HepG2 (cell line): ENCODE results near the gene MTFR1L. TPM values are rescaled to one million over a fixed set of nuclear protein-coding genes. Genes with fewer than 3 reads are reported as not detected.

Experiments used
- CBX5 ChIP-seq: sonication (generic); formaldehyde crosslinking; IDR thresholded peaks from 2 replicates; pipeline ENCODE4 v1.4.0; 2020; ENCODE audit warnings: missing genetic modification reagents, borderline replicate concordance
- FOSL2 ChIP-seq: sonication (generic); formaldehyde crosslinking; IDR thresholded peaks from 2 replicates; pipeline ENCODE4 v1.4.0; 2020; ENCODE audit warnings: missing genetic modification reagents
- FOXK2 ChIP-seq: fragments of 450-650 bp; IDR thresholded peaks from 2 replicates; pipeline ENCODE4 v1.6.1; 2016
- HNF4A ChIP-seq: sonication (generic); formaldehyde crosslinking; IDR thresholded peaks from 2 replicates; pipeline ENCODE4 v1.4.0; 2020; ENCODE audit warnings: missing genetic modification reagents
- IRX3 ChIP-seq: sonication (generic); formaldehyde crosslinking; IDR thresholded peaks from 2 replicates; pipeline ENCODE4 v1.8.1; 2023; ENCODE audit warnings: mild to moderate bottlenecking, low read depth, missing genetic modification reagents, borderline replicate concordance
- ISX ChIP-seq: sonication (generic); formaldehyde crosslinking; conservative IDR thresholded peaks from 2 replicates; pipeline ENCODE4 v1.5.0; 2020; ENCODE audit warnings: missing genetic modification reagents
- KDM1A ChIP-seq: IDR thresholded peaks from 2 replicates; pipeline ENCODE4 v1.6.1; 2016; ENCODE audit warnings: missing compliant biosample characterization
- KLF11 ChIP-seq: IDR thresholded peaks from 2 replicates; pipeline ENCODE4 v1.6.1; 2016; ENCODE audit warnings: missing compliant biosample characterization
- MBD4 ChIP-seq: IDR thresholded peaks from 2 replicates; pipeline ENCODE4 v1.6.1; 2012; ENCODE audit warnings: low read length, inconsistent platforms, borderline replicate concordance
- MXD4 ChIP-seq: IDR thresholded peaks from 2 replicates; pipeline ENCODE4 v1.6.1; 2016; ENCODE audit warnings: mild to moderate bottlenecking, missing biosample characterization, missing genetic modification reagents
- NFE2L2 ChIP-seq: fragments of 150-350 bp; IDR thresholded peaks from 2 replicates; pipeline ENCODE4 v1.6.1; 2014; ENCODE audit warnings: low read length
- POLR2AphosphoS2 ChIP-seq: IDR thresholded peaks from 2 replicates; pipeline ENCODE4 v1.6.1; 2011; ENCODE audit warnings: low read depth, low read length, improper control_type of control experiment
- SATB2 ChIP-seq: sonication (generic); formaldehyde crosslinking; IDR thresholded peaks from 2 replicates; pipeline ENCODE4 v1.5.0; 2020; ENCODE audit warnings: missing genetic modification reagents
- SIN3A ChIP-seq: IDR thresholded peaks from 2 replicates; pipeline ENCODE4 v1.6.1; 2011; ENCODE audit warnings: low read depth, mild to moderate bottlenecking, control low read depth, low read length, borderline replicate concordance
- TGIF2 ChIP-seq: IDR thresholded peaks from 2 replicates; pipeline ENCODE4 v1.6.1; 2016; ENCODE audit warnings: control low read depth, missing compliant biosample characterization
- ZFP1 ChIP-seq: IDR thresholded peaks from 2 replicates; pipeline ENCODE4 v1.6.1; 2016
- ZFP36L2 ChIP-seq: sonication (generic); formaldehyde crosslinking; IDR thresholded peaks from 2 replicates; pipeline ENCODE4 v1.4.0; 2020; ENCODE audit warnings: missing genetic modification reagents
- ZNF205 ChIP-seq: IDR thresholded peaks from 2 replicates; pipeline ENCODE4 v1.6.1; 2018; ENCODE audit warnings: missing biosample characterization, missing genetic modification reagents
- ZNF230 ChIP-seq: sonication (generic); formaldehyde crosslinking; IDR thresholded peaks from 2 replicates; pipeline ENCODE4 v1.4.0; 2020; ENCODE audit warnings: mild to moderate bottlenecking, missing genetic modification reagents
- ZNF350 ChIP-seq: sonication (generic); formaldehyde crosslinking; IDR thresholded peaks from 2 replicates; pipeline ENCODE4 v1.4.0; 2020; ENCODE audit warnings: mild to moderate bottlenecking, low read depth, missing genetic modification reagents, borderline replicate concordance
- ZNF430 ChIP-seq: sonication (generic); formaldehyde crosslinking; IDR thresholded peaks from 2 replicates; pipeline ENCODE4 v1.9.0; 2021; ENCODE audit warnings: mild to moderate bottlenecking, missing genetic modification reagents
- ZNF562 ChIP-seq: sonication (generic); formaldehyde crosslinking; IDR thresholded peaks from 2 replicates; pipeline ENCODE4 v1.8.0; 2022; ENCODE audit warnings: missing genetic modification reagents, borderline replicate concordance
- ZNF709 ChIP-seq: sonication (generic); formaldehyde crosslinking; IDR thresholded peaks from 2 replicates; pipeline ENCODE4 v1.5.0; 2020; ENCODE audit warnings: mild to moderate bottlenecking, missing genetic modification reagents
- ZNF746 ChIP-seq: sonication (generic); formaldehyde crosslinking; IDR thresholded peaks from 2 replicates; pipeline ENCODE4 v1.8.0; 2022; ENCODE audit warnings: mild to moderate bottlenecking, missing genetic modification reagents
- ZNF891 ChIP-seq: sonication (generic); formaldehyde crosslinking; IDR thresholded peaks from 2 replicates; pipeline ENCODE4 v1.5.0; 2020; ENCODE audit warnings: mild to moderate bottlenecking, missing genetic modification reagents
- polyA plus RNA-seq, 8 experiments: library from polyadenylated mRNA; depleted of rRNA in 3 of 8; stranded (reverse) in 7 of 8; unstranded in 1 of 8; fragments of >200 nt; fragmentation: Illumina TruSeq in 4 of 8; extraction: Trizol in 4 of 8; gene quantifications; 2 replicates each; pipeline versions ENCODE4 v1.2.1 to v1.2.3, GENCODE V29; 2011 to 2016; ENCODE audit warnings: low read depth in 4 of 8, missing spikeins in 1 of 8, mixed read lengths in 1 of 8; ENCODE audit not compliant: insufficient read depth in 1 of 8
- total RNA-seq, 5 experiments: library from RNA; depleted of rRNA; stranded (reverse); fragments of >200 nt; fragmentation: Illumina TruSeq; extraction: Trizol; gene quantifications; 2 replicates each; pipeline ENCODE4 v1.2.3, GENCODE V29; 2016; ENCODE audit warnings: low read depth in 1 of 5
- TF ChIP-seq, protein P1 (sequence below): sonication (generic); formaldehyde crosslinking; IDR thresholded peaks from 2 replicates; pipeline ENCODE4 v1.5.0; 2020; ENCODE audit warnings: mild to moderate bottlenecking, missing genetic modification reagents
- TF ChIP-seq, protein P2 (sequence below): sonication (generic); formaldehyde crosslinking; IDR thresholded peaks from 2 replicates; pipeline ENCODE4 v1.4.0; 2020; ENCODE audit warnings: missing genetic modification reagents
- TF ChIP-seq, protein P3 (sequence below): sonication (generic); formaldehyde crosslinking; IDR thresholded peaks from 2 replicates; pipeline ENCODE4 v1.4.0; 2020; ENCODE audit warnings: mild to moderate bottlenecking, missing genetic modification reagents
- TF ChIP-seq, protein P4 (sequence below): sonication (generic); formaldehyde crosslinking; IDR thresholded peaks from 2 replicates; pipeline ENCODE4 v1.4.0; 2020; ENCODE audit warnings: mild to moderate bottlenecking, low read depth, missing genetic modification reagents

The MTFR1L gene
- total and polyA plus RNA-seq, 2 of the 13 experiments (the other 11 are each of a cell fraction or from before 2014, with no cell fraction given), result 38.0 to 55.7 TPM

DNA sequence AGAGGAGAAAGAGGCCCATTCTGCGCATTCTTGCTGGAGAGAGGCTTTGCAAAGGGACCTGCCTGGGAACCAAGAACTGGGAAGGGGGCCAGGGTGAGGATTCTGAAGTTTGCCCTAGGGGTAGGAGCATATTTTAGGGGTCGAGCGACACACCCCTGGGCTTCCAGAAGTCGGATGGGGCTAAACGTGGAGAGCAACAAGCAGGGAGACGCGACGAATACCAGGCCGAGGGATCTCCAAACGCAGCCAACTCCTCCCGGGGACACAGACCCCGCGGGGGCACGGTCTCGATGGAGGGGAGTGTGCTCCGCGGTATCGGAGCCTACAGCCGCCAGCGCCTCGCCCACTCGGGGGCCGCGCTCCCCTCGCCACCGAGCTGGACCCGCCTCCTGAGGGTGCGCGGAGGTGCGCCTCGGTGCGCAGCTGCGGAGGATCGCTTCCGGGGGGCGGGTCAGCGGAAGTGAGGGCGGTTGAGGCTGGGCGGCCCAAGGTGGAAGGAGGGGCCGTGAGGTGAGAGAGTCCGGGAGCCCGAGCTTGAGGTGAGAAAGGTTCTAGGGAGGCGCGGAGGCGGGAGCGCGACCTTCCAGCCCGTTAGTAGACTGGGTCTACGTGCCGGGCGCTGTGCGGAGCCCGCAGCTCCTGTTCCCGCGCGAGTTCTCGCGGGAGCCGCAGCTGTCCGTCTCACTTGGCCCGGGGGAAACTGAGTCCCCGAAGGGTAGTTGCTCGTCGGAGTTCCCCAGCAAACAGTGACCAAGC lies at the start of gene MTFR1L (continued):
- TF ChIP-seq, protein P1, sequence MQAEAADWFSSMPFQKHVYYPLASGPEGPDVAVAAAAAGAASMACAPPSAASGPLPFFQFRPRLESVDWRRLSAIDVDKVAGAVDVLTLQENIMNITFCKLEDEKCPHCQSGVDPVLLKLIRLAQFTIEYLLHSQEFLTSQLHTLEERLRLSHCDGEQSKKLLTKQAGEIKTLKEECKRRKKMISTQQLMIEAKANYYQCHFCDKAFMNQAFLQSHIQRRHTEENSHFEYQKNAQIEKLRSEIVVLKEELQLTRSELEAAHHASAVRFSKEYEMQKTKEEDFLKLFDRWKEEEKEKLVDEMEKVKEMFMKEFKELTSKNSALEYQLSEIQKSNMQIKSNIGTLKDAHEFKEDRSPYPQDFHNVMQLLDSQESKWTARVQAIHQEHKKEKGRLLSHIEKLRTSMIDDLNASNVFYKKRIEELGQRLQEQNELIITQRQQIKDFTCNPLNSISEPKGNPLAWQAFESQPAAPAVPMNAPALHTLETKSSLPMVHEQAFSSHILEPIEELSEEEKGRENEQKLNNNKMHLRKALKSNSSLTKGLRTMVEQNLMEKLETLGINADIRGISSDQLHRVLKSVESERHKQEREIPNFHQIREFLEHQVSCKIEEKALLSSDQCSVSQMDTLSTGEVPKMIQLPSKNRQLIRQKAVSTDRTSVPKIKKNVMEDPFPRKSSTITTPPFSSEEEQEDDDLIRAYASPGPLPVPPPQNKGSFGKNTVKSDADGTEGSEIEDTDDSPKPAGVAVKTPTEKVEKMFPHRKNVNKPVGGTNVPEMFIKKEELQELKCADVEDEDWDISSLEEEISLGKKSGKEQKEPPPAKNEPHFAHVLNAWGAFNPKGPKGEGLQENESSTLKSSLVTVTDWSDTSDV (CRISPR knock-in tag), result no peak
- TF ChIP-seq, protein P2, sequence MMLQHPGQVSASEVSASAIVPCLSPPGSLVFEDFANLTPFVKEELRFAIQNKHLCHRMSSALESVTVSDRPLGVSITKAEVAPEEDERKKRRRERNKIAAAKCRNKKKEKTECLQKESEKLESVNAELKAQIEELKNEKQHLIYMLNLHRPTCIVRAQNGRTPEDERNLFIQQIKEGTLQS (CRISPR knock-in tag), result no peak
- TF ChIP-seq ZNF562 (no peak), FOXK2 (no peak), ZNF350 (peak; percentile 61), NFE2L2 (no peak), HNF4A (CRISPR knock-in tag) (no peak), ISX (CRISPR knock-in tag) (no peak), SIN3A (no peak; the same call in 1 of the 2 replicates), ZFP1 (CRISPR knock-in tag) (0 out of 2 replicates have a peak, but pooled peaks have one; percentile 15), MXD4 (CRISPR knock-in tag) (0 out of 2 replicates have a peak, but pooled peaks have one; percentile 64), POLR2AphosphoS2 (no peak), FOSL2 (CRISPR knock-in tag) (peak; percentile 44), IRX3 (CRISPR knock-in tag) (no peak), KLF11 (CRISPR knock-in tag) (peak; percentile 61; the same call in 1 of the 2 replicates), KDM1A (no peak), ZNF205 (CRISPR knock-in tag) (0 out of 2 replicates have a peak, but pooled peaks have one; percentile 48), ZNF430 (CRISPR knock-in tag) (0 out of 2 replicates have a peak, but pooled peaks have one; percentile 63), ZNF746 (no peak), CBX5 (peak; percentile 21; the same call in 1 of the 2 replicates), MBD4 (no peak), ZFP36L2 (CRISPR knock-in tag) (no peak), TGIF2 (CRISPR knock-in tag) (0 out of 2 replicates have a peak, but pooled peaks have one; percentile 63), SATB2 (CRISPR knock-in tag) (no peak), ZNF230 (peak; percentile 56), ZNF891 (peak; percentile 87), ZNF709 (CRISPR knock-in tag) (peak; percentile 60)
- TF ChIP-seq, protein P3, sequence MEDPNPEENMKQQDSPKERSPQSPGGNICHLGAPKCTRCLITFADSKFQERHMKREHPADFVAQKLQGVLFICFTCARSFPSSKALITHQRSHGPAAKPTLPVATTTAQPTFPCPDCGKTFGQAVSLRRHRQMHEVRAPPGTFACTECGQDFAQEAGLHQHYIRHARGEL (CRISPR knock-in tag), result no peak
- TF ChIP-seq, protein P4, sequence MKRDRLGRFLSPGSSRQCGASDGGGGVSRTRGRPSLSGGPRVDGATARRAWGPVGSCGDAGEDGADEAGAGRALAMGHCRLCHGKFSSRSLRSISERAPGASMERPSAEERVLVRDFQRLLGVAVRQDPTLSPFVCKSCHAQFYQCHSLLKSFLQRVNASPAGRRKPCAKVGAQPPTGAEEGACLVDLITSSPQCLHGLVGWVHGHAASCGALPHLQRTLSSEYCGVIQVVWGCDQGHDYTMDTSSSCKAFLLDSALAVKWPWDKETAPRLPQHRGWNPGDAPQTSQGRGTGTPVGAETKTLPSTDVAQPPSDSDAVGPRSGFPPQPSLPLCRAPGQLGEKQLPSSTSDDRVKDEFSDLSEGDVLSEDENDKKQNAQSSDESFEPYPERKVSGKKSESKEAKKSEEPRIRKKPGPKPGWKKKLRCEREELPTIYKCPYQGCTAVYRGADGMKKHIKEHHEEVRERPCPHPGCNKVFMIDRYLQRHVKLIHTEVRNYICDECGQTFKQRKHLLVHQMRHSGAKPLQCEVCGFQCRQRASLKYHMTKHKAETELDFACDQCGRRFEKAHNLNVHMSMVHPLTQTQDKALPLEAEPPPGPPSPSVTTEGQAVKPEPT, result no peak
